Right atrium auricular region (tissue), 2 donors: ENCODE results near the gene CSNK1A1L. TPM values are rescaled to one million over a fixed set of nuclear protein-coding genes. Genes with fewer than 3 reads are reported as not detected.

Experiments
- DNase-seq: peaks from one replicate; pipeline ENCODE4 v3.0.0-alpha.2; 2019; ENCODE audit warnings: low spot score
- H3K27ac ChIP-seq, 2 donors: fragments of 200-600 bp; sonication (generic); 1 replicate in 1 of 2; 2 replicates in 1 of 2; pipeline ENCODE4 v1.5.1; 2016 to 2019
- H3K27me3 ChIP-seq, 2 donors: fragments of 200-600 bp; sonication (generic); one replicate each; pipeline versions ENCODE4 v1.5.1 to v1.6.0; 2017 to 2019
- H3K36me3 ChIP-seq: fragments of 200-600 bp; sonication (generic); one replicate; pipeline ENCODE4 v1.5.1; 2016
- H3K4me1 ChIP-seq, 2 donors: fragments of 200-600 bp; sonication (generic); one replicate each; pipeline versions ENCODE4 v1.5.1 to v1.6.0; 2017 to 2019
- H3K4me3 ChIP-seq, 2 donors: fragments of 200-600 bp; sonication (generic); 1 replicate in 1 of 2; 2 replicates in 1 of 2; pipeline ENCODE4 v1.5.1; 2017 to 2019; ENCODE audit warnings: mild to moderate bottlenecking in 1 of 2, moderate library complexity in 1 of 2
- H3K9me3 ChIP-seq, 2 donors: fragments of 200-600 bp; sonication (generic); one replicate each; pipeline ENCODE4 v1.5.1; 2019
- CTCF ChIP-seq, 2 donors: fragments of 200-600 bp; sonication (generic); IDR thresholded peaks; one replicate each; pipeline ENCODE4 v1.5.1; 2019; ENCODE audit warnings: antibody characterized with exemption in 2 of 2
- total RNA-seq, 2 donors: library from RNA; depleted of rRNA; stranded (reverse); fragments of >200 nt; gene quantifications; one replicate each; pipeline ENCODE4 v1.1.0, GENCODE V29; 2016

The CSNK1A1L gene
- total RNA-seq, 2 donors from 2014 or later, result not detected

DNA sequence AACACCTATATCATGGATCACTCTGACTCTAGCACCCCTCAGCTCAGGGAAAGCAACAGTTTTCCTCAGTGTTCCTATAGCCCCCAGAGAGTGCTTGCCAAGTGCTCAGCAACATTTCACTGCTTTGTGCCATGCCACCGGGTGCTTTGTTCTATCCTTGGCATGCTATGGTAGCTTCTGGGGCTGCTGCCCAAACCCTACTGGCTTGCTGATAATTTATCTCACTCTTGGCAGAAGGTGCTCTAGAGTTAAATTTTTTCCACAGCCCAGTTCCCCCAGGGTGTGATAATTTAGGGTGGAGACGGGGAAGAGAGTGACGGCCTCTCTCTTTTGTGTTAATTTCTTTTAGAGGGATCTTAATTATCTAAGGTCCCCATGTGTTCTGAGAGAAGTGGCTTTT is 12.6 kb upstream of the CSNK1A1L start:
- Histone ChIP-seq H3K27ac (no peak overlapping the region), H3K4me3 (no peak overlapping the region), H3K9me3 (no peaks in the 10 kb centered on the region), H3K4me1 (peaks cover 0 to 11% of the 10 kb centered on the region in 2 donors), H3K27me3 (no peaks in the 10 kb centered on the region), H3K36me3 (no peaks in the 10 kb centered on the region)
- DNase-seq, result no peak
- TF ChIP-seq CTCF (IDR thresholded peaks at IDR 0.05), result no peak

DNA sequence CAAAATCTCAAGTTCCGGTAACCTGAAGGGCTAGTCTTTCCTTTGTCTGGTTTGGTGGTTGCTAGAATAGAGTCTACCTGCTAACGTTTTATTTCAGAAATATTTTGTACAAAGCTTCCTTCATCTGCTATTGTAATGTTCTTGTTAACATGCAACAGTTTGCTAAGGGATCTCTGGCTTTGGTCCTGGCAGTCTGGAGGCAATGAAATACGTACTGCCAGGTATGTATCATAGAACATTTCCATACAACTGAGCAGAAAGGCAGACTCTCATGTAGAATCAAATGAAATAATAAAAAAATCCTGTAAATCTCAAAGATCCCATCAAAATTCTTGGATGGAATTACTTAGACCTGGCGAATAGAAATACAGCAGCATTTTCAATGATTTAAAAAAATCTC is 8.8 kb upstream of the CSNK1A1L start:
- no peak for TF ChIP-seq CTCF (IDR thresholded peaks at IDR 0.05)
- no peak overlapping the region for H3K27ac ChIP-seq
- no peak for DNase-seq
- no peaks in the 10 kb centered on the region for H3K36me3 ChIP-seq
- no peak overlapping the region for H3K4me3 ChIP-seq
- no peaks in the 10 kb centered on the region for H3K9me3 ChIP-seq
- peaks cover 0 to 11% of the 10 kb centered on the region in 2 donors for H3K4me1 ChIP-seq
- H3K27me3 ChIP-seq, result no peaks in the 10 kb centered on the region

- H3K4me3 ChIP-seq, result no peak overlapping the region
- H3K36me3 ChIP-seq, result no peaks in the 10 kb centered on the region
- no peak for TF ChIP-seq CTCF (IDR thresholded peaks at IDR 0.05)
- H3K9me3 ChIP-seq, result no peaks in the 10 kb centered on the region
- peaks cover 0 to 8% of the 10 kb centered on the region in 2 donors for H3K4me1 ChIP-seq
- no peaks in the 10 kb centered on the region for H3K27me3 ChIP-seq
- no peak for DNase-seq
- H3K27ac ChIP-seq, result no peak overlapping the region
Observed at GRCh38 chr13:37113534-37113933, 8.1 kb upstream of the CSNK1A1L start.

DNA sequence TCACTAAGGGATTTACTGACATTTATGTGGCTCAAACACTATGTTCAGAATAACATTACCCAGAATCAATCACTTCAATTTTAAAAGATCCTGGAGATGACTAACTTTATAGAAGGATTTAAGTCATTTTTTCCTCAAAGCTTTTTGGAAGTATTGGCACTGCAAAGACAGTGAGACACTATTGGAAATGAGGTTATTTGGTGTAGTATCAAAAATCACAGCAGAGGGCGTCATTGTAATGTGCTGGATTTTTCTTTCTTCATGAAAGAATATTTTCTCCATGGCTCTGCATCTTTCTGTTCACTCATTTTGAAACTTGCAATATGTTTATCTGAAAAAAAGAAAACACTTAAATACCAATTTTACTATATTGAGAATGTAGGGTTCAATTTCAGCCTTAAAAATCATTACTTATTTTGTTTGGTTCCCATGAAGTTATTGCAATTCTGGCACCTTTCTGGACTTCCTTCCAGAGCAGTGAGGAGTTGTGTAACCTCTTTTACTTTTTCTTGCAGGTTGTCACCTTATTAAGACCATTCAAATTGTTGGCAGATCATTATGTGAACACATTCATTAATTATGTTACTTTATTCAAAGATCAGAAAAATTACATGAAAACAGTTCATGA is 3.7 kb upstream of the CSNK1A1L start:
- Histone ChIP-seq H3K27ac (no peak overlapping the region), H3K4me3 (no peak overlapping the region), H3K9me3 (no peaks in the 10 kb centered on the region), H3K27me3 (no peaks in the 10 kb centered on the region), H3K36me3 (no peaks in the 10 kb centered on the region), H3K4me1 (no peaks in the 10 kb centered on the region)
- peak; percentile 58 to 81 for TF ChIP-seq CTCF (IDR thresholded peaks at IDR 0.05)
- DNase-seq, result no peak

DNA sequence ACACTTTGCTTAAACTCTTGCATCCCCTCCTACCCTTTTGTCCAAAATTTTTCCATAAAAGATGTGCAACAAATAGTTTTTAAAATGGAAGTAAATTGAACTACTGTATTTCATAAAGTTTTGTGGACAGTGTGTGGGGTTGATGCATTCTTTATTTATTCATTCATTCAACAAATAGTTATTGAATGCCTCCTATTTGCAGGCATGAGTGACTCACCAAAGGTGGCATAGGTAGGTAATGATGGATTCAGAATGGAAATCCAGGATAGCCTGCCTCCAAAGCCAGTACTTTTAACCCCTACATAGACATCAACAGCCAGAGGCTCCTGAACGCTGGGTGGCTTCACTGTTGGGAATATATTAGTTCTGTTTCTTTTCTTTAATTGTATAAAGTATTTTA is 2.4 kb upstream of the CSNK1A1L start:
- Histone ChIP-seq H3K36me3 (no peaks in the 10 kb centered on the region), H3K27ac (no peak overlapping the region), H3K4me1 (no peaks in the 10 kb centered on the region), H3K4me3 (no peak overlapping the region), H3K9me3 (no peaks in the 10 kb centered on the region), H3K27me3 (no peaks in the 10 kb centered on the region)
- TF ChIP-seq CTCF (IDR thresholded peaks at IDR 0.05), result no peak
- no peak for DNase-seq

DNA sequence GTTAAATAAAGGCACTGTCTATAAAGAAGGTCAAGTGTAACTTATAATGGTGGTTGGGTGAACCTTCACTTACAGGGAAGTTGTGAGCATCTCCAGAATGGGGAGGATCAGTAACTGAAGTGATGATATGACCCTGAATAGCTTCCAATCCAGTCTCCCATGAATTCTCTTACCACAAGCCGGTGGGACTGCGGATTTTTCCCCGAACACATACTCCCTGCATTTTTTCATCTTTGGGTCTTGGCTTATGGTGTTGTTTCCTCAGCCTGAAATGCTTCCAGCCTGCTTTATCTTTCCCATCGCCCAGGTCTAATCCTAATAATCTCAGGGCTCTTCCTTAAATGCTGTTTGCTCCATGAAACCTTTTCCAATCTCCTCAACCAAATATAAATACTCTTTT is 2.0 kb upstream of the CSNK1A1L start:
- H3K4me3 ChIP-seq, result no peak overlapping the region
- DNase-seq, result no peak
- H3K4me1 ChIP-seq, result no peaks in the 10 kb centered on the region
- no peaks in the 10 kb centered on the region for H3K27me3 ChIP-seq
- H3K36me3 ChIP-seq, result no peaks in the 10 kb centered on the region
- no peak overlapping the region for H3K27ac ChIP-seq
- H3K9me3 ChIP-seq, result no peaks in the 10 kb centered on the region
- no peak for TF ChIP-seq CTCF (IDR thresholded peaks at IDR 0.05)
